ENCODE measurements around the gene ZDHHC13. TPM values are rescaled to one million over a fixed set of nuclear protein-coding genes. Genes with fewer than 3 reads are reported as not detected.

The ZDHHC13 gene
- total and polyA plus RNA-seq, 10 of the 15 experiments (the other 5 are each of a cell fraction or from before 2014, with no cell fraction given) = 8.5 to 34.2 (median 20.4) TPM

GRCh38 chr11:19091366-19091765 is 25.6 kb upstream of the ZDHHC13 start:
- H3K4me3 ChIP-seq = no peak overlapping the region
- no peak overlapping the region for H3K27ac ChIP-seq (ENCODE audit: control insufficient read depth, insufficient read depth)
- CTCF ChIA-PET = interaction anchor here (3.3 kb wide), 1 partner anchor 15 kb away, joined by 13 read pairs; no protein-coding TSS in a partner anchor
- POLR2A ChIA-PET = no interaction called here
- no peaks in the 10 kb centered on the region for H3K36me3 ChIP-seq (ENCODE audit: control insufficient read depth in 2 of 2, insufficient read depth in 2 of 2, low read length in 1 of 2)
- H2AFZ ChIP-seq (ENCODE audit: control insufficient read depth, low read depth, low read length) = no peak overlapping the region
- H4K20me1 ChIP-seq (ENCODE audit: control insufficient read depth, insufficient read depth) = no peaks in the 10 kb centered on the region
- in situ Hi-C loops (cut with MboI) = no loop called here
- no peak for DNase-seq (ENCODE audit: low read depth, low spot score)
- WGBS (ENCODE audit: insufficient coverage, insufficient replicate concordance, low lambda C conversion rate, missing lambda C conversion rate) = 84% methylated on average over 1 of the region's 1 CpG
- intact Hi-C loops (cut with micrococcal nuclease; ENCODE audit: unreplicated experiment) = no loop called here
- RAD21 ChIA-PET (ENCODE audit: unreplicated experiment) = interaction anchor here (0.6 kb wide), 1 partner anchor 25 kb away, joined by 3 read pairs; no protein-coding TSS in a partner anchor
- no peaks in the 10 kb centered on the region for H3K4me1 ChIP-seq (ENCODE audit: control insufficient read depth, insufficient read depth, low read length)
- no peak overlapping the region for H3K9ac ChIP-seq (ENCODE audit: control insufficient read depth, insufficient read depth, low read length)
- FAIRE-seq = no peak
- H3K79me2 ChIP-seq (ENCODE audit: control insufficient read depth, insufficient read depth, low read length) = no peaks in the 10 kb centered on the region
- H3K9me3 ChIP-seq (replicated peaks; ENCODE audit: control insufficient read depth, insufficient read depth, low read length) = no peaks in the 10 kb centered on the region
- SMC1A ChIA-PET (ENCODE audit: uncharacterized antibody, unreplicated experiment) = no interaction called here
- ATAC-seq = no peak
- no TSS peak for BruUV-seq (replicated peaks)
- no peaks in the 10 kb centered on the region for H3K27me3 ChIP-seq (replicated peaks in 1 of 2; ENCODE audit: control insufficient read depth in 2 of 2, insufficient read depth in 2 of 2, low read length in 1 of 2)
- H3K4me2 ChIP-seq (ENCODE audit: control insufficient read depth, insufficient read depth) = no peak overlapping the region
- TF ChIP-seq NKRF (conservative IDR thresholded peaks at IDR 0.05) (no peak), IKZF1 (conservative IDR thresholded peaks at IDR 0.05) (no peak), FOXM1 (IDR thresholded peaks at IDR 0.05; ENCODE audit: low read depth, low read length) (no peak), CTCF (IDR thresholded peaks at IDR 0.05 in 2 of 3, conservative IDR thresholded peaks at IDR 0.05 in 1 of 3; ENCODE audit: control insufficient read depth in 2 of 3, extremely low read depth in 1 of 3, insufficient read depth in 1 of 3, low read depth in 3 of 3, low read length in 3 of 3) (no peak), SMAD1 (IDR thresholded peaks at IDR 0.05; ENCODE audit: low read depth, partially characterized antibody) (no peak), SP1 (IDR thresholded peaks at IDR 0.05; ENCODE audit: low read depth, low read length) (no peak), NBN (IDR thresholded peaks at IDR 0.05) (no peak), PAX8 (IDR thresholded peaks at IDR 0.05) (no peak), CREM (IDR thresholded peaks at IDR 0.05; ENCODE audit: low read depth) (no peak), RELA (IDR thresholded peaks at IDR 0.05; ENCODE audit: borderline replicate concordance, partially characterized antibody) (no peak), BCL11A (IDR thresholded peaks at IDR 0.05; ENCODE audit: low read depth, low read length) (no peak), ZBTB33 (IDR thresholded peaks at IDR 0.05) (no peak), SMC3 (IDR thresholded peaks at IDR 0.05; ENCODE audit: borderline replicate concordance, low read length) (no peak), EZH2 (IDR thresholded peaks at IDR 0.05; ENCODE audit: borderline replicate concordance, control insufficient read depth, low read depth, low read length) (no peak), JUNB (IDR thresholded peaks at IDR 0.05) (no peak), FOS (IDR thresholded peaks at IDR 0.05; ENCODE audit: borderline replicate concordance, extremely low read depth, insufficient read length) (no peak), E2F8 (IDR thresholded peaks at IDR 0.05; ENCODE audit: low read depth, partially characterized antibody) (no peak), ZNF217 (IDR thresholded peaks at IDR 0.05) (no peak)
